ENCODE data around the gene RBM14. TPM values are rescaled to one million over a fixed set of nuclear protein-coding genes. Genes with fewer than 3 reads are reported as not detected.

Gene RBM14
- total RNA-seq, 2 donors from 2014 or later: 29.8 to 37.6 TPM

- peak overlapping the region in 2 of 4 donors; percentile 96 to 99 for H3K27ac ChIP-seq
- H3K27me3 ChIP-seq: no peaks in the 10 kb centered on the region
- no peak overlapping the region for H3K4me3 ChIP-seq
- peaks cover 0 to 3% of the 10 kb centered on the region in 2 donors for H3K36me3 ChIP-seq (replicated peaks in 1 of 2; ENCODE audit: insufficient read depth in 1 of 2, low read depth in 2 of 2)
- TF ChIP-seq CTCF (IDR thresholded peaks at IDR 0.05) (no peak), POLR2A (IDR thresholded peaks at IDR 0.05) (peak in 2 of 3 donors; percentile 25 to 62)
- peaks cover 67% of the 10 kb centered on the region for H3K4me1 ChIP-seq
- DNase-seq: peak in 1 of 4 donors; percentile 38
- H3K9me3 ChIP-seq: no peaks in the 10 kb centered on the region
- 27 to 38% methylated on average over 4 of the region's 4 CpGs for WGBS, 2 donors
- peak; percentile 1 for ATAC-seq
- intact Hi-C loops (cut with DNase I): no loop called here
Measured at GRCh38 chr11:66619080-66619554, 2.7 kb downstream of the RBM14 start.

- Histone ChIP-seq H3K27ac (no peak overlapping the region), H3K27me3 (no peaks in the 10 kb centered on the region), H3K4me1 (peaks cover 51% of the 10 kb centered on the region), H3K9me3 (no peaks in the 10 kb centered on the region), H3K36me3 (replicated peaks in 1 of 2; ENCODE audit: insufficient read depth in 1 of 2, low read depth in 2 of 2) (peaks cover 27 to 33% of the 10 kb centered on the region in 2 donors), H3K4me3 (no peak overlapping the region)
- no peak for DNase-seq
- ATAC-seq: no peak
- intact Hi-C loops (cut with DNase I): no loop called here
- TF ChIP-seq POLR2A (IDR thresholded peaks at IDR 0.05): no peak
- TF ChIP-seq CTCF (IDR thresholded peaks at IDR 0.05): no peak
- 88 to 90% methylated on average over 8 to 16 of the region's 16 CpGs for WGBS, 2 donors
Measured at GRCh38 chr11:66624450-66624849, 8.0 kb downstream of the RBM14 start.

GRCh38 chr11:66625041-66625751 lies 8.8 kb downstream of the RBM14 start:
- no peak overlapping the region for H3K27ac ChIP-seq
- no peak for TF ChIP-seq POLR2A (IDR thresholded peaks at IDR 0.05)
- TF ChIP-seq CTCF (IDR thresholded peaks at IDR 0.05): no peak
- H3K4me3 ChIP-seq: no peak overlapping the region
- no peak for ATAC-seq
- H3K36me3 ChIP-seq (replicated peaks in 1 of 2; ENCODE audit: insufficient read depth in 1 of 2, low read depth in 2 of 2): peaks cover 27 to 34% of the 10 kb centered on the region in 2 donors
- 93 to 95% methylated on average over 13 to 25 of the region's 26 CpGs for WGBS, 2 donors
- peaks cover 47% of the 10 kb centered on the region for H3K4me1 ChIP-seq
- H3K27me3 ChIP-seq: no peaks in the 10 kb centered on the region
- DNase-seq: no peak
- intact Hi-C loops (cut with DNase I): no loop called here
- H3K9me3 ChIP-seq: no peaks in the 10 kb centered on the region

DNA sequence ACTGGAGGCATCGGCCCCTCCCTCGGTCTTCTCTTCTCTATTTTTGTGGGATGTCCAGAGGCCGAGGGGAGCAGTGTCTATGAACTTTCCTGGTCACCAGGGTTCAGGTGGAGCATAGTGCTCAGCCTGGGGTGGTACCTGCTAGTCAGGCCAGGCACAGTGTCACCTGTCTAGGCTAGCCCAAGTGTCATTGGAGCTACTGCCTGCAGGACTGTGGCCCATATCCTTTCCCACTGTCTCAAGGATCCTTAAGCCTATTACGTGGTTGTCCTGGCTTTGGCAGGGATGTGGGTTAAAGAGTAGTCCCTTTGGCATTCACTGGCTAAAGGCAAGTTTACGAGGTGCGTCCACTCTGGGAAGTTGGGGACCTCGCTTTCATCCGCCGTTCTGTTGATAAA lies 9.3 kb downstream of the RBM14 start:
- peaks cover 27 to 34% of the 10 kb centered on the region in 2 donors for H3K36me3 ChIP-seq (replicated peaks in 1 of 2; ENCODE audit: insufficient read depth in 1 of 2, low read depth in 2 of 2)
- no peak for DNase-seq
- no peaks in the 10 kb centered on the region for H3K27me3 ChIP-seq
- ATAC-seq: no peak
- 80% methylated on average over 6 to 9 of the region's 9 CpGs for WGBS, 2 donors
- peaks cover 42% of the 10 kb centered on the region for H3K4me1 ChIP-seq
- no peak overlapping the region for H3K4me3 ChIP-seq
- H3K9me3 ChIP-seq: no peaks in the 10 kb centered on the region
- no peak for TF ChIP-seq POLR2A (IDR thresholded peaks at IDR 0.05)
- no peak for TF ChIP-seq CTCF (IDR thresholded peaks at IDR 0.05)
- intact Hi-C loops (cut with DNase I): no loop called here
- H3K27ac ChIP-seq: no peak overlapping the region

GRCh38 chr11:66626382-66626781 lies 10.0 kb downstream of the RBM14 start:
- TF ChIP-seq CTCF (IDR thresholded peaks at IDR 0.05): no peak
- TF ChIP-seq POLR2A (IDR thresholded peaks at IDR 0.05): no peak
- Histone ChIP-seq H3K4me3 (no peak overlapping the region), H3K27ac (no peak overlapping the region), H3K9me3 (no peaks in the 10 kb centered on the region), H3K27me3 (no peaks in the 10 kb centered on the region), H3K36me3 (replicated peaks in 1 of 2; ENCODE audit: insufficient read depth in 1 of 2, low read depth in 2 of 2) (peaks cover 27 to 34% of the 10 kb centered on the region in 2 donors), H3K4me1 (peaks cover 35% of the 10 kb centered on the region)
- no peak for DNase-seq
- 92 to 93% methylated on average over 24 to 25 of the region's 25 CpGs for WGBS, 2 donors
- intact Hi-C loops (cut with DNase I): no loop called here
- no peak for ATAC-seq

Data from body of pancreas (tissue), 4 donors.